Mucosa of stomach (tissue), 1 donor: ENCODE results near the gene KLRD1.
"Not testable (repeated sequence)": the region's sequence is repeated elsewhere in the genome, so short reads cannot be mapped to it uniquely, and the experiment has no call there.

Experiments used
- H3K27me3 ChIP-seq: one replicate; pipeline ENCODE4 v1.7.0; 2013; ENCODE audit warnings: mild to moderate bottlenecking, low read length; ENCODE audit not compliant: control insufficient read depth, insufficient read depth
- H3K36me3 ChIP-seq: one replicate; pipeline ENCODE4 v1.7.0; 2013; ENCODE audit warnings: low read length; ENCODE audit not compliant: control insufficient read depth, insufficient read depth
- H3K4me1 ChIP-seq: one replicate; pipeline ENCODE4 v1.7.0; 2013; ENCODE audit warnings: mild to moderate bottlenecking, low read length; ENCODE audit not compliant: control insufficient read depth, insufficient read depth
- H3K4me3 ChIP-seq: one replicate; pipeline ENCODE4 v1.7.0; 2013; ENCODE audit warnings: low read length
- H3K9ac ChIP-seq: one replicate; pipeline ENCODE4 v1.7.0; 2013; ENCODE audit warnings: mild to moderate bottlenecking, low read length, moderate library complexity
- H3K9me3 ChIP-seq: one replicate; pipeline ENCODE4 v1.7.0; 2013; ENCODE audit warnings: mild to moderate bottlenecking, low read length, moderate library complexity; ENCODE audit not compliant: control insufficient read depth
- donor health status: Pancreatic carcinoma.

Gene KLRD1

GRCh38 chr12:10293570-10294227 is 14.0 kb upstream of the KLRD1 start:
- H3K4me3 ChIP-seq = no peak overlapping the region
- no peaks in the 10 kb centered on the region for H3K9me3 ChIP-seq
- H3K4me1 ChIP-seq = no peaks in the 10 kb centered on the region
- no peaks in the 10 kb centered on the region for H3K36me3 ChIP-seq
- no peaks in the 10 kb centered on the region for H3K27me3 ChIP-seq
- no peak overlapping the region for H3K9ac ChIP-seq

- H3K36me3 ChIP-seq = no peaks in the 10 kb centered on the region
- H3K9me3 ChIP-seq = no peaks in the 10 kb centered on the region
- H3K9ac ChIP-seq = no peak overlapping the region
- no peaks in the 10 kb centered on the region for H3K27me3 ChIP-seq
- H3K4me3 ChIP-seq = no peak overlapping the region
- no peaks in the 10 kb centered on the region for H3K4me1 ChIP-seq
Observed at GRCh38 chr12:10301103-10301502, 6.6 kb upstream of the KLRD1 start.

- Histone ChIP-seq H3K4me3 (no peak overlapping the region), H3K27me3 (no peaks in the 10 kb centered on the region), H3K36me3 (no peaks in the 10 kb centered on the region), H3K4me1 (no peaks in the 10 kb centered on the region), H3K9ac (no peak overlapping the region), H3K9me3 (no peaks in the 10 kb centered on the region)
Observed at GRCh38 chr12:10304161-10304574, 3.5 kb upstream of the KLRD1 start.

GRCh38 chr12:10305411-10305810 is 2.3 kb upstream of the KLRD1 start:
- H3K4me3 ChIP-seq = no peak overlapping the region

GRCh38 chr12:10310926-10311720 is 3.5 kb downstream of the KLRD1 start:
- Histone ChIP-seq H3K9me3 (no peaks in the 10 kb centered on the region), H3K9ac (no peak overlapping the region), H3K36me3 (no peaks in the 10 kb centered on the region), H3K4me3 (no peak overlapping the region), H3K27me3 (no peaks in the 10 kb centered on the region), H3K4me1 (no peaks in the 10 kb centered on the region)

More at GRCh38 chr12:10305411-10305810, 2.3 kb upstream of the KLRD1 start:
- Histone ChIP-seq H3K27me3 (no peaks in the 10 kb centered on the region), H3K9ac (no peak overlapping the region), H3K9me3 (no peaks in the 10 kb centered on the region), H3K36me3 (no peaks in the 10 kb centered on the region), H3K4me1 (no peaks in the 10 kb centered on the region)

- no peaks in the 10 kb centered on the region for H3K9me3 ChIP-seq
- no peaks in the 10 kb centered on the region for H3K4me1 ChIP-seq
- no peak overlapping the region for H3K4me3 ChIP-seq
- no peaks in the 10 kb centered on the region for H3K27me3 ChIP-seq
- H3K36me3 ChIP-seq = no peaks in the 10 kb centered on the region
- H3K9ac ChIP-seq = no peak overlapping the region
Observed at GRCh38 chr12:10319388-10319787, 11.7 kb downstream of the KLRD1 start.

GRCh38 chr12:10320643-10321042 is 13.0 kb downstream of the KLRD1 start:
- no peak overlapping the region for H3K4me3 ChIP-seq
- H3K9ac ChIP-seq = no peak overlapping the region
- no peaks in the 10 kb centered on the region for H3K27me3 ChIP-seq
- H3K4me1 ChIP-seq = no peaks in the 10 kb centered on the region
- H3K9me3 ChIP-seq = no peaks in the 10 kb centered on the region
- no peaks in the 10 kb centered on the region for H3K36me3 ChIP-seq

- not testable (repeated sequence) for H3K36me3 ChIP-seq, H3K4me1 ChIP-seq, H3K4me3 ChIP-seq, H3K9ac ChIP-seq, H3K27me3 ChIP-seq, H3K9me3 ChIP-seq
Observed at GRCh38 chr12:10328691-10329090, 21.0 kb downstream of the KLRD1 start.

- Histone ChIP-seq H3K27me3 (no peaks in the 10 kb centered on the region), H3K36me3 (no peaks in the 10 kb centered on the region), H3K9me3 (no peaks in the 10 kb centered on the region), H3K4me1 (no peaks in the 10 kb centered on the region), H3K4me3 (no peak overlapping the region), H3K9ac (no peak overlapping the region)
Observed at GRCh38 chr12:10331642-10332239, 24.1 kb downstream of the KLRD1 start.

GRCh38 chr12:10336196-10336595 is 28.5 kb downstream of the KLRD1 start:
- not testable (repeated sequence) for H3K27me3 ChIP-seq, H3K36me3 ChIP-seq, H3K4me1 ChIP-seq, H3K4me3 ChIP-seq, H3K9me3 ChIP-seq, H3K9ac ChIP-seq

GRCh38 chr12:10338470-10338869 is 30.8 kb downstream of the KLRD1 start:
- not testable (repeated sequence) for H3K9ac ChIP-seq, H3K4me1 ChIP-seq, H3K9me3 ChIP-seq, H3K4me3 ChIP-seq, H3K27me3 ChIP-seq, H3K36me3 ChIP-seq

- Histone ChIP-seq H3K36me3 (no peaks in the 10 kb centered on the region), H3K9ac (no peak overlapping the region)
Observed at GRCh38 chr12:10339053-10339840, 31.6 kb downstream of the KLRD1 start.

More at GRCh38 chr12:10339053-10339840, 31.6 kb downstream of the KLRD1 start:
- no peak overlapping the region for H3K4me3 ChIP-seq
- H3K4me1 ChIP-seq = no peaks in the 10 kb centered on the region
- H3K9me3 ChIP-seq = no peaks in the 10 kb centered on the region
- H3K27me3 ChIP-seq = no peaks in the 10 kb centered on the region
